DLD1 (cell line): ENCODE data around the gene PCDHGB6.
"Not testable (repeated sequence)": the region's sequence is repeated elsewhere in the genome, so short reads cannot be mapped to it uniquely, and the experiment has no call there.

Source experiments
- in situ Hi-C: cut with HindIII; loops from 2 replicates; pipeline ENCODE4 v1.10.0; 2017; ENCODE audit warnings: low sequenced_read_pairs

Gene PCDHGB6

DNA sequence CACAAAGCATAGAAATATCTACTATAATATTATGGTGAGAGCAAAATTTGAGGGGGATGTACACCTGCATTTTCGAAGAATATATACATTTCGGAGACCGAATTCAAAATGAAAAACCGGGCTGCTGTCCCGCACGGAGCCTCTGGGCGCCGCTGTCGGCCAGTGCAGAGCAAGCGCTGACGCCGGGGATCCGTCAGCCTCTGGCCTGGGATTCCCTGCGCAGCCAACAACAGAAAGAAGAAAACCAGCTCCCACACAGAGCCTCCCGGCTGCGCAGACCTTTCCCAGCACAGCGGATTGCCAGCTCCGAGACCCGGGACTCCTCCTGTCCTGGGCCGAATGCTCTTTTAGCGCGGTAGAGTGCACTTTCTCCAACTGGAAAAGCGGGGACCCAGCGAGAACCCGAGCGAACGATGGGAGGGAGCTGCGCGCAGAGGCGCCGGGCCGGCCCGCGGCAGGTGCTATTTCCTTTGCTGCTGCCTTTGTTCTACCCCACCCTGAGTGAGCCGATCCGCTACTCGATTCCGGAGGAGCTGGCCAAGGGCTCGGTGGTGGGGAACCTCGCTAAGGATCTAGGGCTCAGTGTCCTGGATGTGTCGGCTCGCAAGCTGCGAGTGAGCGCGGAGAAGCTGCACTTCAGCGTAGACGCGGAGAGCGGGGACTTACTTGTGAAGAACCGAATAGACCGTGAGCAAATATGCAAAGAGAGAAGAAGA lies at the start of gene PCDHGB6:
TSS of gene PCDHGB6 (plus strand) at position 232 of the 716 bp plus-strand sequence. CDS start at position 414, 182 bp downstream.
- in situ Hi-C loops = not testable (repeated sequence)

DNA sequence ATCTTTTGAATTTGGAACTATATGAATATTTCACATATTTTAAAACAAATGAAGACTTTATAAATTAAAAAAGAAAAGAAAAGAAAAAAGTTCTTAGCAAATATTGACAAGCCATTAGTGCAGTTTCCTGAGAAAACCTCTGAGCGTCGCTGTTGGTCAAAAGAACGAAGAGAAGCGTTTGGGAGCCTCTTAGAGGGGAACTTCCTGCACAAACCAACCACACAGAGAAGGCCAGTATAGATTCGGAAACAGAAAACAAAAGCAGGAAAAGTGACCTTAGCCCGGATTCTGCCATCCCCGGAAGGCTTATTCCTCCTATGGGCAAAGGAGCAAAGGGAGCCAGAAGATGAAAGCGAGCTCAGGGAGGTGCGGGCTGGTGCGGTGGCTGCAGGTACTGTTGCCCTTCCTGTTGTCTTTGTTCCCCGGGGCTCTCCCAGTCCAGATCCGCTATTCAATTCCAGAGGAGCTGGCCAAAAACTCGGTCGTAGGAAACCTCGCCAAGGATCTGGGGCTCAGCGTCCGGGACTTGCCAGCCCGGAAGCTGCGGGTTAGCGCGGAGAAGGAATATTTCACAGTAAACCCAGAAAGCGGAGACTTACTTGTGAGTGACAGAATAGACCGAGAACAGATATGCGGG lies 47.9 kb upstream of the PCDHGB6 start, which contains the start of gene PCDHGB2:
TSS of gene PCDHGB2 (plus strand) at position 205 of the 637 bp plus-strand sequence. CDS start at position 347, 142 bp downstream.
- in situ Hi-C loops = no loop called here

DNA sequence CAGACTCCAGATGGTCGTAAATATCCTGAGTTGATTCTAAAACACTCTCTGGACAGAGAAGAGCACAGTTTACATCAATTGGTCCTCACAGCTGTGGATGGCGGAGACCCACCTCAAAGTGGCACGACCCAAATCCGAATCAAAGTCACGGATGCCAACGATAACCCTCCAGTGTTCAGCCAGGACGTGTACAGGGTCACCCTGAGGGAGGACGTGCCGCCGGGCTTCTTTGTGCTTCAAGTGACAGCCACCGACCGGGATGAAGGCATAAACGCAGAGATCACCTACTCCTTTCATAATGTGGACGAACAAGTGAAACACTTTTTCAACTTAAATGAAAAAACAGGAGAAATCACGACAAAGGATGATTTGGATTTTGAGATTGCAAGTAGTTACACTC lies 47.1 kb upstream of the PCDHGB6 start:
- in situ Hi-C loops = no loop called here

DNA sequence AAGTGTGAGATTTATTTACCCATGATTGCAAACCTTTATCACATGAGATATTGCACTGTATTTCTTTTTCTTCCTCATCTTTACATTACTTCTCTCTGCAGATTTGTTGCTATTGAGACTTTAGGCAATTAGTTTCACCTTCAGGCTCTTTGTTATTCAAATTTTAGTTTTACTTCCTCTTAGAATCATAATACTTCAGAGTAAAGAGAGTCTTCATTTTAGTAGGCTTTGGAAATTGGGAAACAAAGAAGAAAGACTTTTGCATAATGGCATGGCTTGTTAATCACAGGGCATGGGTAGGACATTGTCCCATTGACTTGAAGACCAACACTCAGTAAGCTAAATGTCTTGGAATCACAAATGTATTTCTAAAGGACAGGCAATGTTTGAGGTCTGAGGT lies 45.1 kb upstream of the PCDHGB6 start:
- in situ Hi-C loops = no loop called here

DNA sequence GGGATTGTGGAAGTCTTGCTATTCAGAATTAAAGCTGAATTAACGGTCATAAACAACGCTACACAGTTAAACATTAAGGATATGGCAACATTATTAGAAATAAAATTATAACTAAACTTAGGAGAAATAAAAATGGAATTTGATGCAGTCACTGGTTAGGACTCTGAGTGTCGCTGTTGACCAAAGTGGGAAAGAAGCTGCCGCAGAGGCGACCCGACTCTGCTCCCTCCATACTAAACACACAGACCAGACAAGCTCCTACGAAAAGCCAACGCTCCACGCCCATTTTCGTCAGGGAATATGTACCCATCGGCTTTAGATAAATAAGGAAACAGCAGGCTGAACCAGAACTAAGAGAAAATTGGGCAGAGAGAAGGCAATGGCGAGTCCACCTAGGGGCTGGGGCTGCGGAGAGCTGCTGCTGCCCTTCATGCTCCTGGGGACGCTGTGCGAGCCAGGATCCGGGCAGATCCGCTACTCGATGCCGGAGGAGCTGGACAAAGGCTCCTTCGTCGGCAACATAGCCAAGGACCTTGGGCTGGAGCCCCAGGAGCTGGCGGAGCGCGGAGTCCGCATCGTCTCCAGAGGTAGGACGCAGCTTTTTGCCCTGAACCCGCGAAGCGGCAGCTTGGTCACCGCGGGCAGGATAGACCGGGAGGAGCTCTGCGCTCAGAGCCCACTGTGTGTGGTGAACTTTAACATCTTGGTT lies 43.7 kb upstream of the PCDHGB6 start, which contains the start of gene PCDHGA5:
TSS of gene PCDHGA5 (plus strand) at position 211 of the 709 bp plus-strand sequence. CDS start at position 380, 169 bp downstream.
- in situ Hi-C loops = no loop called here

DNA sequence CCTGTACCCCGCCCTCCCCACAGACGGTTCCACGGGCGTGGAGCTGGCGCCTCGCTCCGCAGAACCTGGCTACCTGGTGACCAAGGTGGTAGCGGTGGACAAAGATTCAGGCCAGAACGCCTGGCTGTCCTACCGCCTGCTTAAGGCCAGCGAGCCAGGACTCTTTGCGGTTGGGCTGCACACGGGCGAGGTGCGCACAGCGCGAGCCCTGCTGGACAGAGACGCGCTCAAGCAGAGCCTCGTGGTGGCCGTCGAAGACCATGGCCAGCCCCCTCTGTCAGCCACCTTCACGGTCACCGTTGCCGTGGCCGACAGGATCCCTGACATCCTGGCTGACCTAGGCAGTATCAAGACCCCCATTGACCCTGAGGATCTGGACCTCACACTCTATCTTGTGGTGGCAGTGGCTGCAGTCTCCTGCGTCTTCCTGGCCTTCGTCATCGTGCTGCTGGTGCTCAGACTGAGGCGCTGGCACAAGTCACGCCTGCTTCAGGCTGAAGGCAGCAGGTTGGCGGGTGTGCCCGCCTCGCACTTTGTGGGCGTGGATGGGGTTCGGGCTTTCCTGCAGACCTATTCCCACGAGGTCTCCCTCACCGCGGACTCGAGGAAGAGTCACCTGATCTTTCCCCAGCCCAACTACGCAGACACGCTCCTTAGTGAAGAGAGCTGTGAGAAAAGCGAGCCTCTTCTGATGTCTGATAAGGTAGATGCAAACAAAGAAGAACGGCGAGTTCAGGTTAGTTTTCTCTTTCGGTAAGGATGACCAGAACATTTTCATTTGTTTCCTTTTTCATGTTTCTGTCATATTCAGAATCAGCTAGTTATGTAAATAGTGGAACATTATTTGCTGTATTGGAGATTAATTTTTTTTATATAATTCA lies 41.6 kb upstream of the PCDHGB6 start:
- in situ Hi-C loops = no loop called here

DNA sequence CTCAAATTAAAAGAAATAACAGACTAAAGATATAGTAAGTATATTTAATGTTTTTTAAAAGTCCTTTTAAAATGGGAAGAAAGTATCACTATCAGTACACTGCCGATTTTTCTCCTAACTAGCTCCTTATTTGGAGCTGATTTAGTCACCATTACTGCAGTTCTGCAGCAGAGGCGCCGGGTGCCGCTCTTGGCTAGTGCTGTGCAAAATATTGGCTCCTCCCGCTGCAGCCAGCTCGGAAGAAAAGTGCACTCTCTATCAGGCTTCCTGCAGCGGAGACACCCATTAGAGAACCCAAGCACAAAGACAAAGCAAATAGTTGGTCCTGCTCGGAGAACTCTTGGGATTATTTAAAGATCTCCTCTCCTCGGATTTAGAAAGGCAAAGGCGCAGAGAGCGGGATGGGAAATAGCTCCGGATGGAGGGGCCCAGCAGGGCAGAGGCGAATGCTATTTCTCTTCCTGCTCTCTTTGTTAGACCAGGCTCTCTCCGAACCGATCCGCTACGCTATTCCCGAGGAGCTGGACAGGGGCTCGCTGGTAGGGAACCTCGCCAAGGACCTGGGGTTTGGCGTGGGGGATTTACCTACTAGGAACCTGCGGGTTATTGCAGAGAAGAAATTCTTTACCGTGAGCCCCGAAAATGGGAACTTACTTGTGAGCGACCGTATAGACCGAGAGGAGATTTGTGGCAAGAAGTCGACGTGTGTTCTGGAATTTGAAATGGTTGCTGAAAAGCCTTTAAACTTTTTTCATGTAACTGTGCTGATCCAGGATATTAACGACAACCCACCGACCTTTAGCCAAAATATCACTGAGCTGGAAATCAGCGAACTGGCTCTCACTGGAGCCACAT lies 37.6 kb upstream of the PCDHGB6 start, which contains the start of gene PCDHGB3:
TSS of gene PCDHGB3 (plus strand) at position 249 of the 855 bp plus-strand sequence. CDS start at position 402, 153 bp downstream.
- in situ Hi-C loops = no loop called here

DNA sequence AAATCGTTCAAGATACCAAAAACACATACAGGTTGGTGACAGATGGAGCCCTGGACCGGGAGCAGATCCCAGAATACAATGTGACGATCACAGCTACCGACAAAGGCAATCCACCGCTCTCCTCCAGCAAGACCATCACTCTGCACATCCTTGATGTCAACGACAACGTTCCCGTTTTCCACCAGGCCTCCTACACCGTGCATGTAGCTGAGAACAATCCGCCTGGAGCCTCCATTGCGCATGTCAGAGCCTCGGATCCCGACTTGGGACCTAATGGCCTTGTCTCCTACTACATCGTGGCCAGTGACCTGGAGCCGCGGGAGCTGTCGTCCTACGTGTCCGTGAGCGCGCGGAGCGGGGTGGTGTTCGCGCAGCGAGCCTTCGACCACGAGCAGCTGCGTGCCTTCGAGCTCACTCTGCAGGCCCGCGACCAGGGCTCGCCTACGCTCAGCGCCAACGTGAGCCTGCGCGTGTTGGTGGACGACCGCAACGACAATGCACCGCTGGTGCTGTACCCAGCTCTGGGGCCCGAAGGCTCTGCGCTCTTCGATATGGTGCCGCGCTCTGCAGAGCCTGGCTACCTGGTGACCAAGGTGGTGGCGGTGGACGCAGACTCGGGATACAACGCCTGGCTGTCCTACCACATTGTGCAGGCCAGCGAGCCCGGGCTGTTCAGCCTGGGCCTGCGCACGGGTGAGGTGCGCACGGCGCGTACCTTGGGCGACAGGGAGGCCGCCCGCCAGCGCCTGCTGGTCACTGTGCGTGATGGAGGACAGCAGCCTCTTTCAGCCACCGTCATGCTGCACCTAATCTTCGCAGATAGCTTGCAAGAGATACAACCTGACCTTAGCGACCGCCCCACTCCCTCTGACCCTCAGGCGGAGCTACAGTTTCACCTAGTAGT lies 36.0 kb upstream of the PCDHGB6 start:
- in situ Hi-C loops = no loop called here

DNA sequence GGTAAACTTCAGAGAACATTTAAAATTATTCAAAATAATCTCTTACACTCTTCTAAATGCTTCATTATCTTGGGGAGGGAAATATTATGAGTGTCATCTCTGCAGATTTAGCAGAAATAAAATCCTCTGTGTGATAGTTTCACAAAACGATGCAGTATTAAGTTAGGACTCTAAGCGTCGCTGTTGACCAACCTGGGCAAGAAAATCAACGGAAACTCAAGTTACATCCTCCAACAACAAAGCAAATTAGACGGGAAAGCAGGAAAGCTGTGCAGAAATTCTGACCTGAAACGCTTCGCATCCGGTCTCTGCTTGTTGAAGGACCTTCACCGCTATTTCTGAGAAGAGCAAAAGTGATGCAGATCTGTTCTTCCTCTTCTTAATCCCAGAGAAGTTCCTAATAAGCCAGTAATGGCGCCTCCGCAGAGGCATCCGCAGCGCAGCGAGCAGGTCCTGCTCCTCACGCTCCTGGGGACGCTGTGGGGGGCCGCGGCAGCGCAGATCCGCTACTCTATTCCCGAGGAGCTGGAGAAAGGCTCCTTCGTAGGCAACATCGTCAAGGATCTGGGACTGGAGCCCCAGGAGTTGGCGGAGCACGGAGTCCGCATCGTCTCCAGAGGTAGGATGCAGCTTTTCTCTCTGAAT lies 34.0 kb upstream of the PCDHGB6 start, which contains the start of gene PCDHGA6:
TSS of gene PCDHGA6 (plus strand) at position 219 of the 645 bp plus-strand sequence. CDS start at position 412, 193 bp downstream.
- in situ Hi-C loops = no loop called here

DNA sequence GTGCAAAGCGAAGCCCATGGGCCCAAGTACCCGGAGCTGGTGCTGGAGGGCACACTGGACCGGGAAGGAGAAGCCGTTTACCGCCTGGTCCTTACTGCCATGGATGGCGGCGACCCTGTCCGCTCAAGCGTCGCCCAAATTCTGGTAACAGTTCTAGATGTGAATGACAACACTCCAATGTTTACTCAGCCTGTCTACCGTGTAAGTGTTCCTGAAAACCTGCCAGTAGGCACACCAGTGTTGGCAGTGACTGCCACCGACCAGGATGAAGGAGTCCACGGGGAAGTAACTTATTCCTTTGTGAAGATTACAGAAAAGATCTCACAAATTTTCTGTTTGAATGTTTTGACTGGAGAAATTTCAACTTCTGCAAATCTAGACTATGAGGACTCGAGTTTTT lies 33.2 kb upstream of the PCDHGB6 start:
- in situ Hi-C loops = no loop called here

DNA sequence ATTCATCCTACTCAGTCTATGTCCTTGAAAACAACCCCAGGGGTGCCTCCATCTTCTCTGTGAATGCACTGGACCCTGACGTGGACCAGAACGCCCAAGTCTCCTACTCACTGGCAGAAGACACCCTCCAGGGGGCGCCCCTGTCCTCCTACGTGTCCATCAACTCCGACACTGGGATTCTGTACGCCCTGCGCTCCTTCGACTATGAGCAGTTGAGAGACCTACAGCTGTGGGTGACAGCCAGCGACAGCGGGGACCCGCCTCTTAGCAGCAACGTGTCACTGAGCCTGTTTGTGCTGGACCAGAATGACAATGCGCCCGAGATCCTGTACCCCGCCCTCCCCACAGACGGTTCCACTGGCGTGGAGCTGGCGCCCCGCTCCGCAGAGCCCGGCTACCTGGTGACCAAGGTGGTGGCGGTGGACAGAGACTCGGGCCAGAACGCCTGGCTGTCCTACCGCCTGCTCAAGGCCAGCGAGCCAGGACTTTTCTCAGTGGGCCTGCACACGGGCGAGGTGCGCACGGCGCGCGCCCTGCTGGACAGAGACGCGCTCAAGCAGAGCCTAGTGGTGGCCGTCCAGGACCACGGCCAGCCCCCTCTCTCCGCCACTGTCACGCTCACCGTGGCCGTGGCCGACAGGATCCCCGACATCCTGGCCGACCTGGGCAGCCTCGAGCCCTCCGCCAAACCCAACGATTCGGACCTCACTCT lies 32.2 kb upstream of the PCDHGB6 start:
- in situ Hi-C loops = not testable (repeated sequence)

DNA sequence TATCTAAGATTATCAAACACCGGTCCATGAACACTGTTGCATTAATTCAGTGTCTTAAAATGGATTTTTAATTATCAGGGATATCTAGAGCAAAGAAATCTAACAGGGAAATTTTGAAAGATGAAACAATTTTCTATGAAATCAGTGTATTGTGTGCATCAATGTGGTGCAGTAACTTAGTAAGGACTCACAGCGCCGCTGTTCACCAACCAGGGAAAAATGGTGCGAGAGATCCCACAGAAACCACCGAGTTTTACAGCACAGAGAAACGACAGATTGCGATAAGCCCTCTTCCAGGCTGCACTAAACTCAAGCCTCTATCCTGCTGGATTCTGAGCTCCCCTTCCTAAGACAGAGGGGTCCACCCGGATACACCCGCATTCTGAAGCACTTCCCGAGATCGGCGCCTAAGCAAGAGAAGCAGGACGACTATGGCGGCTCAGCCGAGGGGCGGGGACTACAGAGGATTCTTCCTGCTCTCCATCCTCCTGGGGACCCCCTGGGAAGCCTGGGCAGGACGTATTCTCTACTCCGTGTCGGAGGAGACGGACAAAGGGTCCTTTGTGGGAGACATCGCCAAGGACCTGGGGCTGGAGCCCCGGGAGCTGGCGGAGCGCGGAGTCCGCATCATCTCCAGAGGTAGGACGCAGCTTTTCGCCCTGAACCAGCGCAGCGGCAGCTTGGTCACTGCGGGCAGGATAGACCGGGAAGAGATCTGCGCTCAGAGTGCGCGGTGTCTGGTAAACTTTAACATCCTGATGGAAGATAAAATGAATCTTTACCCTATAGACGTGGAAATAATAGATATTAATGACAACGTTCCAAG lies 25.1 kb upstream of the PCDHGB6 start, which contains the start of gene PCDHGA7:
TSS of gene PCDHGA7 (plus strand) at position 274 of the 826 bp plus-strand sequence. CDS start at position 432, 158 bp downstream.
- in situ Hi-C loops = no loop called here

DNA sequence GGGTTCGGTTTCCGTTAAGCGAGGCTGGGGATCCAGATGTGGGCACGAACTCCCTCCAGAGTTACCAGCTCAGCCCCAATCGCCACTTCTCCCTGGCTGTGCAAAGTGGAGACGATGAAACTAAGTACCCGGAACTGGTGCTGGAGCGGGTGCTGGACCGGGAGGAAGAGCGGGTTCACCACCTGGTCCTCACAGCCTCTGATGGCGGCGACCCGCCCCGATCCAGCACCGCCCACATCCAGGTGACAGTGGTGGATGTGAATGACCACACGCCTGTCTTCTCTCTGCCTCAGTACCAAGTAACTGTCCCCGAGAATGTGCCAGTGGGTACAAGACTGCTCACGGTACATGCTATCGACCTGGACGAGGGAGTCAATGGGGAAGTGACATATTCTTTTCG lies 24.5 kb upstream of the PCDHGB6 start:
- in situ Hi-C loops = no loop called here

DNA sequence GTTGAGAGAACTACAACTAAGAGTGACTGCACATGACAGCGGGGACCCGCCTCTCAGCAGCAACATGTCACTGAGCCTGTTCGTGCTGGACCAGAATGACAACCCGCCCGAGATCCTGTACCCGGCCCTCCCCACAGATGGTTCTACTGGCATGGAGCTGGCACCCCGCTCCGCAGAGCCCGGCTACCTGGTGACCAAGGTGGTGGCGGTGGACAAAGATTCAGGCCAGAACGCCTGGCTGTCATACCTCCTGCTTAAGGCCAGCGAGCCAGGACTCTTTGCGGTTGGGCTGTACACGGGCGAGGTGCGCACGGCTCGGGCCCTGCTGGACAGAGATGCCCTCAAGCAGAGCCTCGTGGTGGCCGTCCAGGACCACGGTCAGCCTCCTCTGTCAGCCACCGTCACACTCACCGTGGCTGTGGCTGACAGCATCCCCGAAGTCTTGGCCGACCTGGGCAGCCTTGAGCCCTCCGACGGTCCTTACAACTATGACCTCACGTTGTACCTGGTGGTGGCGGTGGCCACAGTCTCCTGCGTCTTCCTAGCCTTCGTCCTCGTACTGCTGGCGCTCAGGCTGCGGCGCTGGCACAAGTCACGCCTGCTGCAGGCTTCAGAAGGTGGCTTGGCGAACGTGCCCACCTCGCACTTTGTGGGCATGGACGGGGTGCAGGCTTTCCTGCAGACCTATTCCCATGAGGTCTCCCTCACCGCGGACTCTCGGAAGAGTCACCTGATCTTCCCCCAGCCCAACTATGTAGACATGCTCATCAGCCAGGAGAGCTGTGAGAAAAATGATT lies 23.2 kb upstream of the PCDHGB6 start:
- in situ Hi-C loops = no loop called here

DNA sequence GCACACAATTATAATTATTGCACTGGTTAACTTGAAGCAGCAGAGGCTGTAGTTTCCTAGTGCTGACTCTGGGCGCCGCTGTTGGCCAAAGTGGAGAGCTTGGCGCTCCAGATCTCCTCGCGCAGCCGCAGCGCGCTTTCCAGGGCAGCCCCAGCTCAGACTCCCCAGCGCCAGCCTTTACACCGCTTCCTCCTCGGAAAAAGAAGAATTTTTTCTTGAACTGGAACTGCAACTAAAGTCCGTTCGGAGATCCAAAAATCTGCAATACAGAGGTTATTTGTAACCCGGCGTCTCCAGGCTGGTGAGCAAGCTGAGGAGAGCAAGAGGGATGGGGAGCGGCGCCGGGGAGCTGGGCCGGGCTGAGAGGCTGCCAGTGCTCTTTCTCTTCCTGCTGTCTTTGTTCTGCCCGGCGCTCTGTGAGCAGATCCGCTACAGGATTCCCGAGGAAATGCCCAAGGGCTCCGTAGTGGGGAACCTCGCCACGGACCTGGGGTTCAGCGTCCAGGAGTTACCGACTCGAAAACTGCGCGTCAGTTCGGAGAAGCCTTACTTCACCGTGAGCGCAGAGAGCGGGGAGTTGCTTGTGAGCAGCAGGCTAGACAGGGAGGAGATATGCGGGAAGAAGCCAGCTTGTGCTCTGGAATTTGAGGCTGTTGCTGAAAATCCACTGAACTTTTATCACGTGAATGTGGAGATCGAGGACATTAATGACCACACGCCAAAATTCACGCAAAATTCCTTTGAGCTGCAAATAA lies 20.1 kb upstream of the PCDHGB6 start, which contains the start of gene PCDHGB4:
TSS of gene PCDHGB4 (plus strand) at position 142 of the 755 bp plus-strand sequence. CDS start at position 329, 187 bp downstream.
- in situ Hi-C loops = not testable (repeated sequence)
